NB4 (cell line): Measurements from ENCODE around the gene UST.

Experiments used
- MYC ChIP-seq: IDR thresholded peaks from 2 replicates; pipeline ENCODE4 v1.6.1; 2011; ENCODE audit warnings: low read depth, low read length
- POLR2A ChIP-seq: IDR thresholded peaks from 2 replicates; pipeline ENCODE4 v1.6.1; 2011; ENCODE audit warnings: mild to moderate bottlenecking; ENCODE audit not compliant: insufficient read length; ENCODE audit errors: extremely low read depth
- TF ChIP-seq, protein P1 (sequence below): IDR thresholded peaks from one replicate; pipeline ENCODE4 v1.5.1; 2012; ENCODE audit warnings: low read depth, low read length
- TF ChIP-seq, protein P2 (sequence below): IDR thresholded peaks from 2 replicates; pipeline ENCODE4 v1.6.1; 2011; ENCODE audit warnings: low read depth, low read length

DNA sequence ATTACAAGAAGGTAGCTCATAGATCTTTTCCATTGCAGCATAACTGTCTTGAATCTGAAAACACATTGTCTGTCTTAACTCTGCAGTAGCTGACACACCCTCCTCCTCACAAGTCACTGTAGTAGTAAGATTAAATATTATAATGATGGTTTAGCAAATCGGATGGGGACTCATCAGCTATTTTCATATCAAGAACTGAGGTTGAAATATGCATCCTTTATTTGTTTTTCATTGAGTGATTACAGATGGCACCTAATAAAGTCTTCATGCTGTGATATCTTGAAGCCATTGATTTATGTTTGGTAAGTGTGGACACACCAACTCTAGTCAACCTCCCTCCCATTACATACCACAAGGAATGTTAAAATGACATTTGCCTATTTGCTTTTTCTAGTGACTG lies 303.3 kb downstream of the UST start:
- TF ChIP-seq, protein P1, sequence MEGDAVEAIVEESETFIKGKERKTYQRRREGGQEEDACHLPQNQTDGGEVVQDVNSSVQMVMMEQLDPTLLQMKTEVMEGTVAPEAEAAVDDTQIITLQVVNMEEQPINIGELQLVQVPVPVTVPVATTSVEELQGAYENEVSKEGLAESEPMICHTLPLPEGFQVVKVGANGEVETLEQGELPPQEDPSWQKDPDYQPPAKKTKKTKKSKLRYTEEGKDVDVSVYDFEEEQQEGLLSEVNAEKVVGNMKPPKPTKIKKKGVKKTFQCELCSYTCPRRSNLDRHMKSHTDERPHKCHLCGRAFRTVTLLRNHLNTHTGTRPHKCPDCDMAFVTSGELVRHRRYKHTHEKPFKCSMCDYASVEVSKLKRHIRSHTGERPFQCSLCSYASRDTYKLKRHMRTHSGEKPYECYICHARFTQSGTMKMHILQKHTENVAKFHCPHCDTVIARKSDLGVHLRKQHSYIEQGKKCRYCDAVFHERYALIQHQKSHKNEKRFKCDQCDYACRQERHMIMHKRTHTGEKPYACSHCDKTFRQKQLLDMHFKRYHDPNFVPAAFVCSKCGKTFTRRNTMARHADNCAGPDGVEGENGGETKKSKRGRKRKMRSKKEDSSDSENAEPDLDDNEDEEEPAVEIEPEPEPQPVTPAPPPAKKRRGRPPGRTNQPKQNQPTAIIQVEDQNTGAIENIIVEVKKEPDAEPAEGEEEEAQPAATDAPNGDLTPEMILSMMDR, result no peak
- TF ChIP-seq, protein P2, sequence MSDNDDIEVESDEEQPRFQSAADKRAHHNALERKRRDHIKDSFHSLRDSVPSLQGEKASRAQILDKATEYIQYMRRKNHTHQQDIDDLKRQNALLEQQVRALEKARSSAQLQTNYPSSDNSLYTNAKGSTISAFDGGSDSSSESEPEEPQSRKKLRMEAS, result no peak
- TF ChIP-seq POLR2A, result no peak
- TF ChIP-seq MYC, result no peak
